Vagina (tissue), 2 donors: ENCODE results near the gene PLXDC1.

ENCODE experiments used
- POLR2AphosphoS5 ChIP-seq, 2 donors: sonication (generic); formaldehyde crosslinking; IDR thresholded peaks; one replicate each; pipeline ENCODE4 v1.9.0; 2017; ENCODE audit warnings: antibody characterized with exemption in 2 of 2, mild to moderate bottlenecking in 2 of 2, low read depth in 1 of 2; ENCODE audit not compliant: insufficient read depth in 1 of 2
- TF ChIP-seq, protein P1 (sequence below), 3 experiments: fragments of 450-650 bp in 2 of 3; fragments of 200-600 bp in 1 of 3; sonication (generic) in 1 of 3; IDR thresholded peaks; one replicate each; pipeline ENCODE4 v1.5.1; 2017 to 2019; ENCODE audit warnings: antibody characterized with exemption in 3 of 3, mild to moderate bottlenecking in 2 of 3, moderate library complexity in 2 of 3

DNA sequence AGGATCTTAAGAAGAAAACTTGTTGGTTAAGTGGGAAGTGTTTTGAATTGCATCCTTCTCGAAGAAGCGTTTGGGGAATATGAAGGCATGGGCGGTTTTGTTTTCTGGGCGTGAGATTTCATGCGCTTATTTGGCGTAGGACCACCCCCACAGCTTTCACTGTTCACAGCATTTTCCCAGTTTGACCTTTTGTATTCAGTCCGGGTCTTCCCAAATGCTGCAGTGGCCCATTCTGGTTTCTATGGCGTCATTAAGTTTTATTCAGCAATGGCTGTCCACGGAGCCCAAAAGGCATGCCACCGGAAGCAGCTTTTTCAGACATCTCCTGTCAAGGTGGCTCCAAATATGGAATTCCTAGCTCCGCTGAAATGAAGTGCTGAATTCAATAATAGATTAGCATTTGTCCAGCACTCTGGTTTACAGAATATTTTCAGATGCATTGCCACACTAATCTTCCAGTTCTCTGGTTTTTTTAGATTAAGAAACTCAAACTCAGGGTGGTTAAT lies 93.7 kb downstream of the PLXDC1 start:
- no peak for TF ChIP-seq POLR2AphosphoS5 (IDR thresholded peaks at IDR 0.05; ENCODE audit: insufficient read depth in 1 of 2, low read depth in 1 of 2)
- TF ChIP-seq, protein P1, sequence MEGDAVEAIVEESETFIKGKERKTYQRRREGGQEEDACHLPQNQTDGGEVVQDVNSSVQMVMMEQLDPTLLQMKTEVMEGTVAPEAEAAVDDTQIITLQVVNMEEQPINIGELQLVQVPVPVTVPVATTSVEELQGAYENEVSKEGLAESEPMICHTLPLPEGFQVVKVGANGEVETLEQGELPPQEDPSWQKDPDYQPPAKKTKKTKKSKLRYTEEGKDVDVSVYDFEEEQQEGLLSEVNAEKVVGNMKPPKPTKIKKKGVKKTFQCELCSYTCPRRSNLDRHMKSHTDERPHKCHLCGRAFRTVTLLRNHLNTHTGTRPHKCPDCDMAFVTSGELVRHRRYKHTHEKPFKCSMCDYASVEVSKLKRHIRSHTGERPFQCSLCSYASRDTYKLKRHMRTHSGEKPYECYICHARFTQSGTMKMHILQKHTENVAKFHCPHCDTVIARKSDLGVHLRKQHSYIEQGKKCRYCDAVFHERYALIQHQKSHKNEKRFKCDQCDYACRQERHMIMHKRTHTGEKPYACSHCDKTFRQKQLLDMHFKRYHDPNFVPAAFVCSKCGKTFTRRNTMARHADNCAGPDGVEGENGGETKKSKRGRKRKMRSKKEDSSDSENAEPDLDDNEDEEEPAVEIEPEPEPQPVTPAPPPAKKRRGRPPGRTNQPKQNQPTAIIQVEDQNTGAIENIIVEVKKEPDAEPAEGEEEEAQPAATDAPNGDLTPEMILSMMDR (IDR thresholded peaks at IDR 0.05): no peak
